22Rv1 (cell line): ENCODE results near the gene CDIP1.

Experiments
- H3K27ac ChIP-seq: fragments of 450-650 bp; 2 replicates; pipeline ENCODE4 v1.5.1; 2017
- CTCF ChIP-seq: fragments of 450-650 bp; IDR thresholded peaks from 2 replicates; pipeline ENCODE4 v1.5.1; 2017; ENCODE audit warnings: mild to moderate bottlenecking
- ZFX ChIP-seq: fragments of 450-650 bp; IDR thresholded peaks from 2 replicates; pipeline ENCODE4 v1.6.1; 2017; ENCODE audit warnings: antibody characterized with exemption, borderline replicate concordance

CDIP1 gene

GRCh38 chr16:4488499-4488967 is 50.0 kb downstream of the CDIP1 start:
- no peak overlapping the region for H3K27ac ChIP-seq
- TF ChIP-seq CTCF (no peak), ZFX (no peak)

- no peak overlapping the region for H3K27ac ChIP-seq
- no peak for TF ChIP-seq CTCF
Observed at GRCh38 chr16:4487955-4488498, 50.5 kb downstream of the CDIP1 start.

- no peak overlapping the region for H3K27ac ChIP-seq
- TF ChIP-seq CTCF (no peak), ZFX (no peak)
Observed at GRCh38 chr16:4486126-4486893, 52.3 kb downstream of the CDIP1 start.

- no peak overlapping the region for H3K27ac ChIP-seq
Observed at GRCh38 chr16:4481963-4482362, 56.6 kb downstream of the CDIP1 start.

DNA sequence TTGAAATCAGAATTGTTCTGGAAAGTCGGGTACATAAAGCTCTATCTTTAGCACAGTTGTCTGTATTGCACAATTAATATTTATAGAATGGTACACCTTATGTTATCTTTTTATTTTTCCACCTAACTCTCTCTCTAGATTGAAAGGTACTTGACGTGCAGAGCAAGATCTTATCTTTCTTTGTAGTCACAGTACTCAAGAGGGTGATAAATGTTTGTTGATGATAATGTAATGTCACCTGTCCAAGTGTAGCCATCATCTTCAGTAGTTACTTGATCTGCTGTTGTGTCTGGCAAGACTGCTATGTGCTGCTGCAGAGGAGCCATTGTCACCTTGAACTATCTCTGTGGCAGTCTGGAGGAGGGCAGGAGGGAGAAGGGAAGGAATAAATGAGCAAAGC is 57.0 kb downstream of the CDIP1 start:
- TF ChIP-seq ZFX (no peak), CTCF (no peak)
- no peak overlapping the region for H3K27ac ChIP-seq

More at GRCh38 chr16:4481963-4482362, 56.6 kb downstream of the CDIP1 start:
- TF ChIP-seq ZFX (no peak), CTCF (no peak)

DNA sequence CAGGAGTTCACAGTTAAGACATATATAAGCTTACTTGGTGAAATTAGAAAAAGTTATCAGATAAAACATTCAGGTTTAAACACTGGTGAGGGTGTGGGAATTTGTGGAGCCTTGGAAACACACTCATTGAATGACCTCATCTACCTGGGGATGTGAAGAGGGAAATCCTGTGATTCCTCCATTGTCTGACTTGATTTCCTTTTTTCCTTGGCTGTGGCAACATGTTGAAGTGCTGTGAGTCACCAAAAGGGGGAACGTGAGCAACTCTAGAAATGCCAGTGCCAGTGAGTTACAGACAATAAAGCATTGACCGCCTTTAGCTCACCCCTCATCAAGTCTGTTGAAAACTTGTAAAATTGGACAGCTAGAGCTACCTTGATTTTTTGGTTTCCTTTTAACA is 60.6 kb downstream of the CDIP1 start:
- H3K27ac ChIP-seq, result no peak overlapping the region
- TF ChIP-seq CTCF (no peak), ZFX (no peak)
